Measurements from ENCODE around the gene C13orf46.

C13orf46 gene

GRCh38 chr13:113939129-113939943, 34.5 kb downstream of the C13orf46 start:
- no peak for DNase-seq (ENCODE audit: low read depth in 2 of 2)

GRCh38 chr13:113938716-113939115, 35.2 kb downstream of the C13orf46 start:
- DNase-seq (ENCODE audit: low read depth in 2 of 2) = no peak

DNA sequence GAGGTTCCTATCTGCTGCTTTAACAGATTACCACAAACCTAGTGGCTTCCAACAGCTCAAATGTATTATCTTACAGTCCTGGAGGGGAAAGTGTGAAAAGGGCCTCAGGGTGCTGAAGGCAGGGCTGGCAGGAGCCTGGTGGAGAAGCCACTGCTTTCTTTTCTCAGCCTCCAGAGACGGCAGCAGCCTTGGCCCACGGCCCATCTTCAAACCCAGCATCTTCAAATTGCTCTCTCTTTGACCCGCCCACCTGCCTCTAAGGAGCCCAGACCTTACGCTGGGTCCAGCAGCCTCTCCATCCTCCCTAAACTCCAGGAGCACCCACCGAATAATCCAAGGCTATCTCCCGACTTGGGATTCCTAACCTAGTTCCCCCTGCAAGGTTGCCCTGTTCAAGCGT, 35.6 kb downstream of the C13orf46 start:
- DNase-seq (ENCODE audit: low read depth in 2 of 2) = no peak

GRCh38 chr13:113937527-113938180, 36.2 kb downstream of the C13orf46 start:
- DNase-seq (ENCODE audit: low read depth in 2 of 2) = no peak

DNA sequence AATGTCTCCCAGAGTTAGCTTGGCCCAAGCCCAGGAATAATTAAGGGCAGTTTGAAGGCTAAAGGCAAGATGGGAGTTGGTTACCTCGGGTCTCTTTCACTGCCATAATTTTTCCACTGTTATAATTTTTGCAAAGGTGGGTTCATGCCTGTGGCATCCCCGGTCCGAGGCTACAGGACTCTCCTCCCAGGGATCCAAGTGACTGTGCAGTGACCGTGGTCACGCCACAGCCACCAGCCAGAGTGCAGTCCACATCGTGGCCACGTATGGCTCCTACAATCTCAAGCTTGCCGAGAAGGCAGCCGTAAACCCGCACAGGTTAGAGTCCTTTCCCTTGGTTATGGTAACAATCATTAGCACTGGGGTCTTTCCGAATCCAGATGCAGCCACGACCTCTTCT, 36.8 kb downstream of the C13orf46 start:
- DNase-seq (ENCODE audit: low read depth in 2 of 2) = no peak

GRCh38 chr13:113936166-113936965, 37.5 kb downstream of the C13orf46 start:
- DNase-seq (ENCODE audit: low read depth in 2 of 2) = no peak

GRCh38 chr13:113935001-113935844, 38.7 kb downstream of the C13orf46 start:
- DNase-seq (ENCODE audit: low read depth in 2 of 2) = no peak

- DNase-seq (ENCODE audit: low read depth in 2 of 2) = no peak
Observed at GRCh38 chr13:113934576-113934975, 39.3 kb downstream of the C13orf46 start.

DNA sequence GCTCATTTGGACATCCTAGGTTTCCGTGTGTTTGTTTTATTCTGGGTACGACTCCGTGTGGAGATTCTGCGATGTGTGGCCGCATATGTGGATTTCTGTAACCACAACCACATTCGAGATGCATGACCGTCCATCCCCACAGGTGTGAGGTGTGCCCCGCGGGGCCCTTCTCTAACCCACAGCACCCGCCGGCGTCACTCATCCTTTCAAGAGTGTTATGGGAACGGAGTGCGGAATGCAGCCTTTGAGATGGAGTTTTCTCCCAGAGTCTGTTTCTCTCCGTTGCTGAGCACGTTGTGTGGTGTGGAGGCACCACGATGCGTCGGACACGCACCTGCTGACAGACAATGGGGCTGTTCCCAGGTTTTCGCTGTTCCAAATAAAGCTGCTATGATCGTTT, 40.0 kb downstream of the C13orf46 start:
- no peak for DNase-seq (ENCODE audit: low read depth in 2 of 2)

DNA sequence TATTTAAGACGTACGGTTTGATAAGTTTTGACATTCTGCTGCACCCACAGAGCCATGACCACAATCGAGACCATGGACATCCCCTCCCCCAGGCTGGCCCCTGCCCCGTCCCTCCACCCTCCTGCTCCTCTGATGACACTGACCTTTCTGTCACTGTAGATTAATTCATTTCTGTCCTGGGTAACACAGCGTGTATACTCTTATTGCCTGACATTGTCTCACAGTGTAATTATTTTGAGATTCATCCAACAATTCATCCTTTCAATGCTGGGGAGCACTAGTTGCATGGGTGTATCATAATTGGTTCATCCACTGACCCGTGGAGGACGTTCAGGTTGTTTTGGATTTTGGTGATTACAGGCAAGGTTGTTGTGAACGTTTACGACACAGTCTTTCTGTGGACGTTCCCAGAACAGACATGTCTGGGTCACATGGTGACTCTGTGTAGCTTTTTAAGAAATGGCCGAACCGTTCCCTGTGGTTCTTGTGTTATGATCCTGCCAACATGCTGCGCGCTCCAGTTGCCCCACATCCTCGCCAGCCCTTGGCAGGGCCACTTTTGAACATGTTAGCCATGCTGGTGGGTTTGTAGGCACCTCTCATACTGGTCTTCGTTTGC, 41.9 kb downstream of the C13orf46 start:
- DNase-seq (ENCODE audit: low read depth in 2 of 2) = no peak

GRCh38 chr13:113930671-113931637, 42.9 kb downstream of the C13orf46 start:
- DNase-seq (ENCODE audit: low read depth in 2 of 2) = peak in 1 of 2 donors; percentile 48

GRCh38 chr13:113929628-113930615, 44.0 kb downstream of the C13orf46 start:
- DNase-seq (ENCODE audit: low read depth in 2 of 2) = no peak

DNA sequence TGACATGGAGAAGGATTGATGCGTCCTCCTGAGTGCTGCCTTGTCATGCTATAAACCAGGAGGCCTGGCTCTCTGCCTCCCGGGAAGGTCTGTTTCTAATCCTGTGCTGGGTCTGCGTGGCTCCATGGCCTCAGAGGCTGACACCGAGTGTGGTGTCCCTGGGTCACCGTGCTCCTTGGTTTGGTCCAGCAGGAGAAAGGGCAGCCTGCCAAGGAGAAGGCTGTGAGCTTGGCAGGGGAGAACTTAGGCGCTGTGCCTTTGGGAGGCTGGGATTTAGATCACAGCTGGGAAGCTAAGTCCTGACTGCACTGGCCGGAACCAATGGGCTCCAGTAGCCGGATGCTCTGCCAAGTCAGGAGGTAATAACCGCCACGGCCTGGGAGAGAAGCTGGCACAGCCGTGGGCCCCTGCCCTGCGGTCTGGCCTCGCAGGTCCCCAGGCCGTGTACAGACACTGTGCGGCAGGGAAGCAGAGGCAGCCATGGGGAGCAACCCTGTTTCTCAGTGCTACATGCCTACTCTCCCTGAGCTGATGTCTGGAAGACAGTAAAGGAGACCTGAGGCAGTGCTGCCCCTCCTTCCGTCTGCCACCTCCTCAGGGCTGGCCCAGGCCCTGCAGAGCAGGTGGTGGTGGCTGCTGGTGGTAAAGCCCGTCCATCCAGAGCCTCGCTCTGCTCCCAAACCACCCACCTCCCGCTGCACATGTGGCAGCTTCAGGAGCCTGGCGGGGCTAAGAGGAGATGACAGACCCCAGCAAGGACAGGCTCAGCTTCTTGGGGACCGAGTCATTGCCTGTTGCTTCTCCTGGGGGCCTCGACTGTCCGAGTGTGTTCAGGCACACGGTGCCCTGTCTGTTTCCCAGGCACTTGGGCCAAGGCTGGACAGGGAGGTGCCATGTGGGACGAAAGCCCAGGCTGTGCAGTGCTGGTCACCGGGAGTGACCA, 44.9 kb downstream of the C13orf46 start:
- no peak for DNase-seq (ENCODE audit: low read depth in 2 of 2)

DNA sequence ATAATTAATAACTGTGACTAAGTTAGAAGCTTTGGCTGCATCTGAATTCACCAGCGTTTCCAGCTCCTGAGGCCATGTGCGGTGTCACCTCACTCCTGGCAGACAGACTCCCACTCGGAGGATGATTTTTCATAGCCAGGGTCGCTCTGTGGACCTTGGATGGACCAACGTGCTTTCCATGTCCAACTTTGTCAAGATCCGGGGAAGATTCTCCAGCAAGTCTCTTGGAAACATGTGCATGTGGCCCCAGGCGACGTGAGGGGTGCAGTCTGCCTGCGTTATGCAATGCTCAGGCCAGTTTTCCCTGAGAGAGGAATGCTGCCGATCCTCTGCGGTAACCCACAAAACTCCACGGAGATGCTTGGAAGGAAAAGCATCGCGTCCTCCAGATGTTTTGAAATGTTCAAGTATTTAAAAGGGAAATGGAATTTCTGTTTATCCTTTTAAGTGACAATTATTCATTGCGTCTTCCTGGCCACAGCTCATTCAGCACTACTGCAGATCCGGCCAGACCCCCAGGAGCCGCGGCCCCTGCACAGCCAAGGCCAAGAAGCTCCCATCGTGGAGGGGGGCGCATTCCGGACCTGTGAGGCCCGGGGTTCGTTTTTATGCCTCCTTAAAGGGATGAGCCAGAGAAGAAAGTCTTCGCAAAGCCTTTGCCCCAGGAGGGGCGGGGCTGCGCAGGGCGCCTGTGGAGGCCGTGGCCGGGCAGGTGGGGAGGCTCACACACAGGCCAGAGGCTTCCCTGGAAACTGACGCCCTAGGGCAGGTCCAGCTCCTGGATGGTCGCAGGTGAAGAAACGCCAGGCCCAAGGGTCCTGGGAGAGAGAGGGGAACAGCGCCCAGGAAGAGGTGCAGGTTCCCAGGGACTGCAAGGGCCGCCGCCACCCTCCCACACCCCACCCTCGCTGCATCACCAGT, 46.0 kb downstream of the C13orf46 start:
- no peak for DNase-seq (ENCODE audit: low read depth in 2 of 2)

GRCh38 chr13:113926951-113927660, 46.8 kb downstream of the C13orf46 start:
- no peak for DNase-seq (ENCODE audit: low read depth in 2 of 2)

DNA sequence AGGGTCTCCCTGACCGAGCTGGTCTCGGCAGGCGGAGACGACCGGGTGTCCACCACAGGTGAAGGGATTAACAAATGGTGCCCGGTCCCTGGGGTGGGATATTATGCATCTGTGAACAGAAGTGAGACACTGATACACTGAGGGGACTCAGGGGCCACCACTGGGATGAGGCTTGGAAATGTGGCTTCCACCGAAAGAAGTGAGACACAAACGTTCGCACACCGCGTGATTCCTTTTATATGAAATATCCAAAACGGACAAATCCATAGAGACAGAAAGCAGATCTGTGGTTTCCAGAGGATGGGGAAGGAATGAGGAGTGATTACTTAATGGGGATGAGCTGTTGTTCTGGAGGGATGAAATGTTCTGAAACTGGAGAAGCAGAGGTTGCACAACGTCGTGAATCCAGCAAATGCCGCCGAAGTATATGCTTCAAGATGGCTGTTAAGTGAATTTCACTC, 47.5 kb downstream of the C13orf46 start:
- DNase-seq (ENCODE audit: low read depth in 2 of 2) = no peak

Data from stimulated activated CD4-positive, alpha-beta T cell treated with anti-CD3 and anti-CD28 coated beads, Interleukin-15, amount 100 ng/mL, for 48 hours (primary cell).